ENCODE data around the gene ICE2. TPM values are rescaled to one million over a fixed set of nuclear protein-coding genes. Genes with fewer than 3 reads are reported as not detected.

ICE2 gene
- total RNA-seq, 1 experiment from 2014 or later: 17.2 TPM

GRCh38 chr15:60389261-60390077 is 89.5 kb downstream of the ICE2 start:
- DNase-seq (ENCODE audit: low spot score): no peak

GRCh38 chr15:60387321-60387720 is 91.6 kb downstream of the ICE2 start:
- no peak for DNase-seq (ENCODE audit: low spot score)

- DNase-seq (ENCODE audit: low spot score): no peak
Observed at GRCh38 chr15:60386615-60387014, 92.3 kb downstream of the ICE2 start.

- no peak for DNase-seq (ENCODE audit: low spot score)
Observed at GRCh38 chr15:60385620-60386552, 93.1 kb downstream of the ICE2 start.

GRCh38 chr15:60384526-60385126 is 94.3 kb downstream of the ICE2 start:
- no peak for DNase-seq (ENCODE audit: low spot score)

GRCh38 chr15:60384053-60384452 is 94.9 kb downstream of the ICE2 start:
- no peak for DNase-seq (ENCODE audit: low spot score)

GRCh38 chr15:60382773-60383674 is 95.9 kb downstream of the ICE2 start:
- no peak for DNase-seq (ENCODE audit: low spot score)

GRCh38 chr15:60381148-60381788 is 97.7 kb downstream of the ICE2 start:
- DNase-seq (ENCODE audit: low spot score): no peak

GRCh38 chr15:60379525-60380274 is 99.2 kb downstream of the ICE2 start:
- DNase-seq (ENCODE audit: low spot score): peak; percentile 99

- no peak for DNase-seq (ENCODE audit: low spot score)
Observed at GRCh38 chr15:60379185-60379524, 99.8 kb downstream of the ICE2 start.

- no peak for DNase-seq (ENCODE audit: low spot score)
Observed at GRCh38 chr15:60376677-60377095, 102.3 kb downstream of the ICE2 start.

- no peak for DNase-seq (ENCODE audit: low spot score)
Observed at GRCh38 chr15:60375306-60375705, 103.6 kb downstream of the ICE2 start.

- DNase-seq (ENCODE audit: low spot score): peak; percentile 99
Observed at GRCh38 chr15:60374628-60375081, 104.3 kb downstream of the ICE2 start.

GRCh38 chr15:60374209-60374608 is 104.7 kb downstream of the ICE2 start:
- DNase-seq (ENCODE audit: low spot score): no peak

- DNase-seq (ENCODE audit: low spot score): no peak
Observed at GRCh38 chr15:60373745-60374144, 105.2 kb downstream of the ICE2 start.

- DNase-seq (ENCODE audit: low spot score): no peak
Observed at GRCh38 chr15:60373327-60373726, 105.6 kb downstream of the ICE2 start.

- DNase-seq (ENCODE audit: low spot score): no peak
Observed at GRCh38 chr15:60372756-60373155, 106.2 kb downstream of the ICE2 start.

- DNase-seq (ENCODE audit: low spot score): no peak
Observed at GRCh38 chr15:60372227-60372626, 106.7 kb downstream of the ICE2 start.

GRCh38 chr15:60371175-60372051 is 107.5 kb downstream of the ICE2 start:
- DNase-seq (ENCODE audit: low spot score): peak; percentile 99
